Measurements from ENCODE around the gene CRB2. TPM values are rescaled to one million over a fixed set of nuclear protein-coding genes. Genes with fewer than 3 reads are reported as not detected.

CRB2 gene
- total and polyA plus RNA-seq, 2 experiments from 2014 or later, result 5.5 to 7.0 TPM

DNA sequence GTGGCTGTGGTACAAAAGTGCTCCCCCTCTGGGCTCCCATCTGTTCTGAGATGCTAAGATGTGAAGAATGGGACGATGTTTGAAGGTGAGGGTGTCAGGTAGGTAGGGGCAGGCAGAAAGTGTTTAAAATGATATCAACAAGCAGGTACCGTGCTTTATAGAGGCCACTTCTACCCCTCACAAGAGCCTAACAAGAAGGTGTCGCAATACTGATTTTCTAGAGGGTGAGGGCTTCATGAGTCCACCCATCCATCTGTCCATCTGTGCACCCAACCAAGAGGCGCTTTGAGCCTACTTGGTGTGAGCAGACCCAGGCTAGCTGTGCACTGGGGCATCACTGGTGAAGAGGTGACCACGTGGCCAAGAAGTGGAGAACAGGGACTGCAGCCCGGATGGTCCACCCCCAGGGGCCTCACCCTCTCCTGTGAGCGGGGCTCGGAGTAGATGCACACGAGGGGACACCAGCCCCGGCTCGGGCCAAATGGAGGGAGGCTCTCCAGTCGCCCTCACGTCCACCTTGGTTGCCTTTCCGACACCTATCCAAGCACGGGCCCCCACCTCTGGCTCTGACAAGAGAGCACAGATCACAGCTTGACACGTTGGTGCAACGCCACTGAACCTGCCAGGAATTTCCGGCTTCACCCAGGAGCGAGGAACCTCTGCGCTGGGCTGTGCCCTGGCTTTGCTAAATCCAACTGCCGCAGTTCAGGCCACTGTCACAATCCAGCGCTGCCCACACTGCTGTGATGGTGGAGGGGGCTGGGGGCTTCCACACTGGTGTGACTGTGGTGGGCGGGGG, 34.5 kb downstream of the CRB2 start:
- 91% methylated on average over 22 of the region's 23 CpGs for WGBS (ENCODE audit: low lambda C conversion rate, missing lambda C conversion rate)

GRCh38 chr9:123391233-123391632, 35.2 kb downstream of the CRB2 start:
- H3K4me3 ChIP-seq, result no peak overlapping the region
- no peak overlapping the region for H3K27ac ChIP-seq
- no peak for TF ChIP-seq EZH2 (IDR thresholded peaks at IDR 0.05; ENCODE audit: borderline replicate concordance)
- TF ChIP-seq, protein P1, sequence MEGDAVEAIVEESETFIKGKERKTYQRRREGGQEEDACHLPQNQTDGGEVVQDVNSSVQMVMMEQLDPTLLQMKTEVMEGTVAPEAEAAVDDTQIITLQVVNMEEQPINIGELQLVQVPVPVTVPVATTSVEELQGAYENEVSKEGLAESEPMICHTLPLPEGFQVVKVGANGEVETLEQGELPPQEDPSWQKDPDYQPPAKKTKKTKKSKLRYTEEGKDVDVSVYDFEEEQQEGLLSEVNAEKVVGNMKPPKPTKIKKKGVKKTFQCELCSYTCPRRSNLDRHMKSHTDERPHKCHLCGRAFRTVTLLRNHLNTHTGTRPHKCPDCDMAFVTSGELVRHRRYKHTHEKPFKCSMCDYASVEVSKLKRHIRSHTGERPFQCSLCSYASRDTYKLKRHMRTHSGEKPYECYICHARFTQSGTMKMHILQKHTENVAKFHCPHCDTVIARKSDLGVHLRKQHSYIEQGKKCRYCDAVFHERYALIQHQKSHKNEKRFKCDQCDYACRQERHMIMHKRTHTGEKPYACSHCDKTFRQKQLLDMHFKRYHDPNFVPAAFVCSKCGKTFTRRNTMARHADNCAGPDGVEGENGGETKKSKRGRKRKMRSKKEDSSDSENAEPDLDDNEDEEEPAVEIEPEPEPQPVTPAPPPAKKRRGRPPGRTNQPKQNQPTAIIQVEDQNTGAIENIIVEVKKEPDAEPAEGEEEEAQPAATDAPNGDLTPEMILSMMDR (IDR thresholded peaks at IDR 0.05; ENCODE audit: poor library complexity), result no peak
- no peak for TF ChIP-seq EZH2phosphoT487 (IDR thresholded peaks at IDR 0.05; ENCODE audit: low read depth, severe bottlenecking, unreplicated experiment)
- H3K4me2 ChIP-seq, result no peak overlapping the region
- no peaks in the 10 kb centered on the region for H4K20me1 ChIP-seq (ENCODE audit: insufficient read depth, poor library complexity, severe bottlenecking)
- no peak for DNase-seq (ENCODE audit: low spot score)
- no peaks in the 10 kb centered on the region for H3K36me3 ChIP-seq (replicated peaks; ENCODE audit: insufficient read depth, low read depth)
- H3K27me3 ChIP-seq, result no peaks in the 10 kb centered on the region
- no peaks in the 10 kb centered on the region for H3K9me2 ChIP-seq (replicated peaks; ENCODE audit: insufficient read depth)
- no peaks in the 10 kb centered on the region for H3K4me1 ChIP-seq (ENCODE audit: insufficient read depth)
- WGBS (ENCODE audit: low lambda C conversion rate, missing lambda C conversion rate), result 97% methylated on average over 5 of the region's 5 CpGs
- no peak overlapping the region for H2AFZ ChIP-seq
- no peaks in the 10 kb centered on the region for H3K79me2 ChIP-seq
- no peaks in the 10 kb centered on the region for H3K9me3 ChIP-seq (ENCODE audit: low read depth)

More for the DNA sequence above, 34.5 kb downstream of the CRB2 start:
- TF ChIP-seq EZH2phosphoT487 (IDR thresholded peaks at IDR 0.05; ENCODE audit: low read depth, severe bottlenecking, unreplicated experiment), result no peak
- TF ChIP-seq, protein P1 (IDR thresholded peaks at IDR 0.05; ENCODE audit: poor library complexity), result no peak
- TF ChIP-seq EZH2 (IDR thresholded peaks at IDR 0.05; ENCODE audit: borderline replicate concordance), result no peak
- Histone ChIP-seq H3K4me3 (no peak overlapping the region), H3K27ac (no peak overlapping the region), H3K27me3 (no peaks in the 10 kb centered on the region), H3K36me3 (replicated peaks; ENCODE audit: insufficient read depth, low read depth) (no peaks in the 10 kb centered on the region), H4K20me1 (ENCODE audit: insufficient read depth, poor library complexity, severe bottlenecking) (no peaks in the 10 kb centered on the region), H3K9me3 (ENCODE audit: low read depth) (no peaks in the 10 kb centered on the region), H3K9me2 (replicated peaks; ENCODE audit: insufficient read depth) (no peaks in the 10 kb centered on the region), H3K79me2 (no peaks in the 10 kb centered on the region), H2AFZ (no peak overlapping the region), H3K4me2 (no peak overlapping the region), H3K4me1 (ENCODE audit: insufficient read depth) (no peaks in the 10 kb centered on the region)
- no peak for DNase-seq (ENCODE audit: low spot score)

DNA sequence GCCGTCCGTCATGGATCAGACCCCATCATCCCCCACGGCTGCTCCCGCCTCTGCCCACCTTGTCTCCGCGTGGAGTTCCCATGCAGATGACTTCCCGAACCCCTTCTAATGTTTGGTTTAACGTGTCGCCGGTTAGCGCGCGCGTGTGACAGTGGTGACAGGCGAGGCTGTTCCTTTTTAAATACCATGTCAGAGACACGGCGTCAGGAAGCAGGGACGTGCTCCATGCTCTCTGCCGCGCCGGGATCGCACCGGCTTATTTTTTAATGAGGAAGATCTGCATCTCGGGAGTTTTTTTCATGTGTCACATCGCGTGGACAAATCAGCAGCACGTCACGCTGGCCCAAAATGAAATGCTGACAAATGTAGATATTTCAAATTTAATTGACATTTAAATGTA, 35.9 kb downstream of the CRB2 start:
- no peaks in the 10 kb centered on the region for H3K36me3 ChIP-seq (replicated peaks; ENCODE audit: insufficient read depth, low read depth)
- no peaks in the 10 kb centered on the region for H4K20me1 ChIP-seq (ENCODE audit: insufficient read depth, poor library complexity, severe bottlenecking)
- H3K27ac ChIP-seq, result no peak overlapping the region
- H2AFZ ChIP-seq, result no peak overlapping the region
- H3K9me3 ChIP-seq (ENCODE audit: low read depth), result no peaks in the 10 kb centered on the region
- H3K4me3 ChIP-seq, result no peak overlapping the region
- no peak overlapping the region for H3K4me2 ChIP-seq
- TF ChIP-seq, protein P1 (IDR thresholded peaks at IDR 0.05; ENCODE audit: poor library complexity), result no peak
- TF ChIP-seq EZH2 (IDR thresholded peaks at IDR 0.05; ENCODE audit: borderline replicate concordance) (no peak), EZH2phosphoT487 (IDR thresholded peaks at IDR 0.05; ENCODE audit: low read depth, severe bottlenecking, unreplicated experiment) (no peak)
- no peak for DNase-seq (ENCODE audit: low spot score)
- no peaks in the 10 kb centered on the region for H3K27me3 ChIP-seq
- no peaks in the 10 kb centered on the region for H3K9me2 ChIP-seq (replicated peaks; ENCODE audit: insufficient read depth)
- 94% methylated on average over 28 of the region's 28 CpGs for WGBS (ENCODE audit: low lambda C conversion rate, missing lambda C conversion rate)
- H3K4me1 ChIP-seq (ENCODE audit: insufficient read depth), result no peaks in the 10 kb centered on the region
- no peaks in the 10 kb centered on the region for H3K79me2 ChIP-seq
